GM12878 (cell line): ENCODE measurements around the gene AKT1S1. TPM values are rescaled to one million over a fixed set of nuclear protein-coding genes. Genes with fewer than 3 reads are reported as not detected.

Experiments used
- ASH2L ChIP-seq: fragments of 300-600, 200-600 bp; sonication (generic); IDR thresholded peaks from 2 replicates; pipeline ENCODE4 v1.6.1; 2017; ENCODE audit warnings: low read depth, mild to moderate bottlenecking, borderline replicate concordance
- ATF7 ChIP-seq: fragments of 450-650 bp; IDR thresholded peaks from 2 replicates; pipeline ENCODE4 v1.6.1; 2016; ENCODE audit warnings: low read depth, mild to moderate bottlenecking
- EGR1 ChIP-seq, 2 experiments: IDR thresholded peaks; 1 replicate in 1 of 2; 2 replicates in 1 of 2; pipeline ENCODE4 v1.6.1; 2011 to 2012; ENCODE audit warnings: low read depth in 2 of 2, low read length in 2 of 2, borderline replicate concordance in 1 of 2, mild to moderate bottlenecking in 1 of 2, moderate library complexity in 1 of 2
- HDAC6 ChIP-seq: fragments of 200-600 bp; sonication (generic); IDR thresholded peaks from one replicate; pipeline ENCODE4 v1.8.0; 2017; ENCODE audit warnings: antibody characterized with exemption; ENCODE audit not compliant: unreplicated experiment
- HDGF ChIP-seq: fragments of 450-650 bp; IDR thresholded peaks from 2 replicates; pipeline ENCODE4 v1.6.1; 2016; ENCODE audit warnings: antibody characterized with exemption
- KLF5 ChIP-seq: fragments of 450-650 bp; IDR thresholded peaks from 2 replicates; pipeline ENCODE4 v1.6.1; 2014; ENCODE audit warnings: mild to moderate bottlenecking; ENCODE audit not compliant: partially characterized antibody
- PAX5 ChIP-seq: IDR thresholded peaks from 2 replicates; pipeline ENCODE4 v1.6.1; 2011; ENCODE audit warnings: low read depth, low read length, borderline replicate concordance
- POU2F2 ChIP-seq: IDR thresholded peaks from 3 replicates; pipeline ENCODE4 v1.6.1; 2011; ENCODE audit warnings: low read depth, mild to moderate bottlenecking, low read length, borderline replicate concordance
- RBBP5 ChIP-seq: fragments of 200-600 bp; sonication (generic); conservative IDR thresholded peaks from 2 replicates; pipeline ENCODE4 v1.6.1; 2016
- SMC3 ChIP-seq: IDR thresholded peaks from 2 replicates; pipeline ENCODE4 v1.6.1; 2011; ENCODE audit warnings: low read length, improper control_type of control experiment, borderline replicate concordance
- SREBF2 ChIP-seq: IDR thresholded peaks from 2 replicates; pipeline ENCODE4 v1.6.1; 2012; ENCODE audit warnings: mild to moderate bottlenecking, low read length
- SUPT20H ChIP-seq: IDR thresholded peaks from 2 replicates; pipeline ENCODE4 v1.6.1; 2011; ENCODE audit warnings: low read depth, mild to moderate bottlenecking, low read length, moderate library complexity, borderline replicate concordance; ENCODE audit not compliant: control insufficient read depth
- YY1 ChIP-seq: IDR thresholded peaks from 2 replicates; pipeline ENCODE4 v1.6.1; 2011; ENCODE audit warnings: low read depth, mild to moderate bottlenecking, low read length
- polyA plus RNA-seq, 11 experiments: library from polyadenylated mRNA; depleted of rRNA in 4 of 11; unstranded in 6 of 11; stranded (reverse) in 5 of 11; fragments of >200 nt; fragmentation: Nextera tagmentation in 4 of 11; fragmentation: Illumina TruSeq in 1 of 11; extraction: Ambion mirVana in 4 of 11; extraction: Trizol in 1 of 11; gene quantifications; 1 replicate in 1 of 11; 2 replicates in 10 of 11; pipeline versions ENCODE4 v1.2.1 to v1.2.3, GENCODE V29; 2011 to 2016; ENCODE audit warnings: inconsistent platforms in 2 of 11, missing spikeins in 2 of 11, low read depth in 1 of 11
- total RNA-seq, 4 experiments: library from RNA; depleted of rRNA in 3 of 4; stranded (reverse); fragments of >200 nt in 3 of 4; fragmentation: Illumina TruSeq in 1 of 4; extraction: Trizol in 1 of 4; gene quantifications; 2 replicates each; pipeline versions ENCODE4 v1.2.1 to v1.2.3, GENCODE V29; 2013 to 2021
- TF ChIP-seq, protein P1 (sequence below): fragments of 450-650 bp; formaldehyde crosslinking; IDR thresholded peaks from 2 replicates; pipeline ENCODE4 v1.4.0; 2022; ENCODE audit warnings: mild to moderate bottlenecking, moderate library complexity
- TF ChIP-seq, protein P2 (sequence below): fragments of 450-650 bp; IDR thresholded peaks from 2 replicates; pipeline ENCODE4 v1.6.1; 2016; ENCODE audit warnings: mild to moderate bottlenecking
- TF ChIP-seq, protein P3 (sequence below): IDR thresholded peaks from 2 replicates; pipeline ENCODE4 v1.6.1; 2012; ENCODE audit warnings: improper control_type of control experiment, low read depth, low read length; ENCODE audit not compliant: insufficient replicate concordance
- TF ChIP-seq, protein P4 (sequence below): fragments of 450-650 bp; IDR thresholded peaks from 2 replicates; pipeline ENCODE4 v1.6.1; 2017; ENCODE audit warnings: borderline replicate concordance

The AKT1S1 gene
- total and polyA plus RNA-seq, 10 of the 15 experiments (the other 5 are each of a cell fraction or from before 2014, with no cell fraction given): 0.43 to 23.0 (median 12.3) TPM

- TF ChIP-seq SMC3: no peak
- TF ChIP-seq SREBF2: no peak
- TF ChIP-seq, protein P1, sequence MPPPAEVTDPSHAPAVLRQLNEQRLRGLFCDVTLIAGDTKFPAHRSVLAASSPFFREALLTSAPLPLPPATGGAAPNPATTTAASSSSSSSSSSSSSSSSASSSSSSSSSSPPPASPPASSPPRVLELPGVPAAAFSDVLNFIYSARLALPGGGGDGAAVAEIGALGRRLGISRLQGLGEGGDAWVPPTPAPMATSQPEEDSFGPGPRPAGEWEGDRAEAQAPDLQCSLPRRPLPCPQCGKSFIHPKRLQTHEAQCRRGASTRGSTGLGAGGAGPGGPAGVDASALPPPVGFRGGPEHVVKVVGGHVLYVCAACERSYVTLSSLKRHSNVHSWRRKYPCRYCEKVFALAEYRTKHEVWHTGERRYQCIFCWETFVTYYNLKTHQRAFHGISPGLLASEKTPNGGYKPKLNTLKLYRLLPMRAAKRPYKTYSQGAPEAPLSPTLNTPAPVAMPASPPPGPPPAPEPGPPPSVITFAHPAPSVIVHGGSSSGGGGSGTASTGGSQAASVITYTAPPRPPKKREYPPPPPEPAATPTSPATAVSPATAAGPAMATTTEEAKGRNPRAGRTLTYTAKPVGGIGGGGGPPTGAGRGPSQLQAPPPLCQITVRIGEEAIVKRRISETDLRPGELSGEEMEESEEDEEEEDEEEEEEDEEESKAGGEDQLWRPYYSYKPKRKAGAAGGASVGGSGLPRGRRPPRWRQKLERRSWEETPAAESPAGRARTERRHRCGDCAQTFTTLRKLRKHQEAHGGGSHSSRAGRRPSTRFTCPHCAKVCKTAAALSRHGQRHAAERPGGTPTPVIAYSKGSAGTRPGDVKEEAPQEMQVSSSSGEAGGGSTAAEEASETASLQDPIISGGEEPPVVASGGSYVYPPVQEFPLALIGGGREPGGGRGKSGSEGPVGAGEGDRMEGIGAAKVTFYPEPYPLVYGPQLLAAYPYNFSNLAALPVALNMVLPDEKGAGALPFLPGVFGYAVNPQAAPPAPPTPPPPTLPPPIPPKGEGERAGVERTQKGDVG (CRISPR knock-in tag): no peak
- no peak for TF ChIP-seq KLF5
- peak; percentile 97 for TF ChIP-seq HDGF
- no peak for TF ChIP-seq ASH2L
- TF ChIP-seq, protein P2, sequence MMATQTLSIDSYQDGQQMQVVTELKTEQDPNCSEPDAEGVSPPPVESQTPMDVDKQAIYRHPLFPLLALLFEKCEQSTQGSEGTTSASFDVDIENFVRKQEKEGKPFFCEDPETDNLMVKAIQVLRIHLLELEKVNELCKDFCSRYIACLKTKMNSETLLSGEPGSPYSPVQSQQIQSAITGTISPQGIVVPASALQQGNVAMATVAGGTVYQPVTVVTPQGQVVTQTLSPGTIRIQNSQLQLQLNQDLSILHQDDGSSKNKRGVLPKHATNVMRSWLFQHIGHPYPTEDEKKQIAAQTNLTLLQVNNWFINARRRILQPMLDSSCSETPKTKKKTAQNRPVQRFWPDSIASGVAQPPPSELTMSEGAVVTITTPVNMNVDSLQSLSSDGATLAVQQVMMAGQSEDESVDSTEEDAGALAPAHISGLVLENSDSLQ: no peak
- TF ChIP-seq ATF7: no peak
- 0 out of 2 replicates have a peak, but pooled peaks have one; percentile 5 for TF ChIP-seq PAX5
- TF ChIP-seq, protein P3, sequence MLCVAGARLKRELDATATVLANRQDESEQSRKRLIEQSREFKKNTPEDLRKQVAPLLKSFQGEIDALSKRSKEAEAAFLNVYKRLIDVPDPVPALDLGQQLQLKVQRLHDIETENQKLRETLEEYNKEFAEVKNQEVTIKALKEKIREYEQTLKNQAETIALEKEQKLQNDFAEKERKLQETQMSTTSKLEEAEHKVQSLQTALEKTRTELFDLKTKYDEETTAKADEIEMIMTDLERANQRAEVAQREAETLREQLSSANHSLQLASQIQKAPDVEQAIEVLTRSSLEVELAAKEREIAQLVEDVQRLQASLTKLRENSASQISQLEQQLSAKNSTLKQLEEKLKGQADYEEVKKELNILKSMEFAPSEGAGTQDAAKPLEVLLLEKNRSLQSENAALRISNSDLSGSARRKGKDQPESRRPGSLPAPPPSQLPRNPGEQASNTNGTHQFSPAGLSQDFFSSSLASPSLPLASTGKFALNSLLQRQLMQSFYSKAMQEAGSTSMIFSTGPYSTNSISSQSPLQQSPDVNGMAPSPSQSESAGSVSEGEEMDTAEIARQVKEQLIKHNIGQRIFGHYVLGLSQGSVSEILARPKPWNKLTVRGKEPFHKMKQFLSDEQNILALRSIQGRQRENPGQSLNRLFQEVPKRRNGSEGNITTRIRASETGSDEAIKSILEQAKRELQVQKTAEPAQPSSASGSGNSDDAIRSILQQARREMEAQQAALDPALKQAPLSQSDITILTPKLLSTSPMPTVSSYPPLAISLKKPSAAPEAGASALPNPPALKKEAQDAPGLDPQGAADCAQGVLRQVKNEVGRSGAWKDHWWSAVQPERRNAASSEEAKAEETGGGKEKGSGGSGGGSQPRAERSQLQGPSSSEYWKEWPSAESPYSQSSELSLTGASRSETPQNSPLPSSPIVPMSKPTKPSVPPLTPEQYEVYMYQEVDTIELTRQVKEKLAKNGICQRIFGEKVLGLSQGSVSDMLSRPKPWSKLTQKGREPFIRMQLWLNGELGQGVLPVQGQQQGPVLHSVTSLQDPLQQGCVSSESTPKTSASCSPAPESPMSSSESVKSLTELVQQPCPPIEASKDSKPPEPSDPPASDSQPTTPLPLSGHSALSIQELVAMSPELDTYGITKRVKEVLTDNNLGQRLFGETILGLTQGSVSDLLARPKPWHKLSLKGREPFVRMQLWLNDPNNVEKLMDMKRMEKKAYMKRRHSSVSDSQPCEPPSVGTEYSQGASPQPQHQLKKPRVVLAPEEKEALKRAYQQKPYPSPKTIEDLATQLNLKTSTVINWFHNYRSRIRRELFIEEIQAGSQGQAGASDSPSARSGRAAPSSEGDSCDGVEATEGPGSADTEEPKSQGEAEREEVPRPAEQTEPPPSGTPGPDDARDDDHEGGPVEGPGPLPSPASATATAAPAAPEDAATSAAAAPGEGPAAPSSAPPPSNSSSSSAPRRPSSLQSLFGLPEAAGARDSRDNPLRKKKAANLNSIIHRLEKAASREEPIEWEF: no peak
- TF ChIP-seq SUPT20H: no peak
- TF ChIP-seq RBBP5: no peak
- TF ChIP-seq EGR1 (IDR thresholded peaks at IDR 0.05; ENCODE audit: borderline replicate concordance in 1 of 2, low read depth in 2 of 2, low read length in 2 of 2): peak in 1 of 2 experiments; percentile 45; a peak in 1 of 3 replicates
- no peak for TF ChIP-seq HDAC6
- TF ChIP-seq, protein P4, sequence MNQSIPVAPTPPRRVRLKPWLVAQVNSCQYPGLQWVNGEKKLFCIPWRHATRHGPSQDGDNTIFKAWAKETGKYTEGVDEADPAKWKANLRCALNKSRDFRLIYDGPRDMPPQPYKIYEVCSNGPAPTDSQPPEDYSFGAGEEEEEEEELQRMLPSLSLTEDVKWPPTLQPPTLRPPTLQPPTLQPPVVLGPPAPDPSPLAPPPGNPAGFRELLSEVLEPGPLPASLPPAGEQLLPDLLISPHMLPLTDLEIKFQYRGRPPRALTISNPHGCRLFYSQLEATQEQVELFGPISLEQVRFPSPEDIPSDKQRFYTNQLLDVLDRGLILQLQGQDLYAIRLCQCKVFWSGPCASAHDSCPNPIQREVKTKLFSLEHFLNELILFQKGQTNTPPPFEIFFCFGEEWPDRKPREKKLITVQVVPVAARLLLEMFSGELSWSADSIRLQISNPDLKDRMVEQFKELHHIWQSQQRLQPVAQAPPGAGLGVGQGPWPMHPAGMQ: no peak
- no peak for TF ChIP-seq YY1
- TF ChIP-seq POU2F2: no peak
Observed at GRCh38 chr19:49890349-49891311, 13.5 kb upstream of the AKT1S1 start (continued).
